NCI-H2196 (cell line): ENCODE measurements around the gene JPT1.
"Not testable (repeated sequence)": the region's sequence is repeated elsewhere in the genome, so short reads cannot be mapped to it uniquely, and the experiment has no call there.

Experiments
- DNase-seq: peaks from one replicate; lab custom pipeline; 2025; ENCODE audit not compliant: unreplicated experiment; lab: John Stamatoyannopoulos, UW

JPT1 gene

DNA sequence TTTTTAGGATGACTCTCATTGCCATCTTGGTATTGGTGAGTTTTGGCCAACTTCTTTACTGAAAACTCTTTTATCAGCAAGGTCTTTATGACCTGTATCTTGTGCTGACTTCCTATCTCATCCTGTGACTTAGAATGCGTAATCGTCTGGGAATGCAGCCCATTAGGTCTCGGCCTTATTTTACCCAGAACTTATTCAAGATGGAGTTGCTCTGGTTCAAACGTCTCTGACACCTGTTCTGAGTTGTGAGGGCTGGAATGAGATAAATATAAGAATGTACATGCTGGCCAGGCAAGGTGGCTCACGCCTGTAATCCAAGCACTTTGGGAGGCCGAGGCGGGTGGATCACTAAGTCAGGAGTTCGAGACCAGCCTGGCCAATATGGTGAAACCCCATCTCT lies 4.2 kb upstream of the JPT1 start:
- not testable (repeated sequence) for DNase-seq

DNA sequence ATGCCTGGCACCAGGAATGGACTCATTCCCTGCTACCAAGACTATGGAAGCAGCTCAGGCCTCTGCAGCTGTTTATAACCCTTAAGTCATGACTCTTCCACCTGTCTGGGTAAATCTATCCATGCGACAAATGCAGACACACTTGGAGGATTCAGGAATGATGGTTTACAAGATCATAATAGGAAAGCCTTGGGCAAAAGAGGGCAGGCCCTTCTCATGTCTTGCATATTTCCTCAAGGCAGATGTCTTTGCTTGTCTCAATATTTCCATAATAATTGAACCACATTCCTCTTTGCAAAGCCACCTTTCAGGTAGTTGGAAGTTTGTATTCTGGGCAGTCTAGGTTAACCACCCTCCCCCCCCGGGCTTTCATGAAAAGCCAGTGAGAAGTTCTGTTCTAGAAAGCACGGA lies 884 bp upstream of the JPT1 start:
- no peak for DNase-seq

DNA sequence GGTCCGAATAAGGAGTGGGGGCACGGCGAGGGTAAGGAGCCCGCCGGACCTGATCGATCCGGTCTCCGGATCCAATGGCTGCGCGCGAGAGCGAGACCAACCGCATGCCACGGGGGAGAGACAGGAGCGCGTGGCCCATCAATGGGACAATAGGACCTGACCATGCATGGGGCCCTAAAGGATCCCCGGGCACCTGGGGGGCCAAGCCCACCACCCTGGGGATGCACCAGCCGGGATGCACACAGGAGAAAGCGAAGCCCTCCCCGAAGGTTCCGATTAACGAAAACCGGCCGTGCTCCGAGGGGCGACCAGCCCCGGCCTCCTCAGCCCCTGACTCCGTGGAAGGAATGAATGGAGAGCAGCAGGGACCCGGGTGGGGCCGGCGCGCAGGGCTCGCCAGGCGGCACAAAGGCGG lies 525 bp downstream of the JPT1 start:
- DNase-seq: no peak

- DNase-seq: peak; percentile 34
Observed at GRCh38 chr17:75152922-75153779, 1.2 kb downstream of the JPT1 start.

DNA sequence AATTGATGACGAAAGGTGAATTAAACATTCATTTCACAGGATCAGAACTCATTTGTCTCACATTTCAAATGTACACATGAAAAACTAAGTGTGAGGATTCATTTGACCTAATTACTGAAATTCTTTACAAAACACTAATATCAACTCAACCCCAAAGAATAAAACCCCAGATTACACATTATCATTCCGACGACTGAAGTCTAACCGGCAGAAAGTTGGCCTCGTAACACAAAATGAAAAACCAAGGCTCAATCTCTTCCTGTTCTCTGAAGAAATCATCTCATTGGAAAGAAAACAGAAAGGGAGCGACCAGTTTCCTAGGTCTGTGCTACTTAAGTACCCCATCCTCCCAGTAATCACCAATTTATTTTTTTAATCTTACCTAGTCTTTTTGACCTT lies 1.8 kb downstream of the JPT1 start:
- no peak for DNase-seq

DNA sequence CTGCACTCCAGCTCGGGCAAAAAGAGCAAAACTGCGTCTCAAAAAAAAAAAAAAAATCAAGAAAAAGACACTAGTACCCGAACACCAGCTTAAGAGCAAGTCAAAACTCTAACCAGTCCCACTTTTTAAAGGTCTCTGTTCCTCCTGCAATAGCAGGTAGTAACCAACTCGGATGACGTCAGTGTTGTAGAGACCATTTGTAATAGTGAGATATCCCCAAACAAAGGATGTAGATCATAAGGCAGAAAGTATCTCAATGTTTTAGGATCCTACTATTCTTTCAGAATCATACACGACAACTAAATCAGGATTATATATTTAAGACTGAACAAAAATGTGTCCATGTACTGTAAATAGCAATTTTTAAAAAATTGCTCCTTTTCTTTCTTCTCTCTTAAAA lies 2.4 kb downstream of the JPT1 start:
- no peak for DNase-seq

DNA sequence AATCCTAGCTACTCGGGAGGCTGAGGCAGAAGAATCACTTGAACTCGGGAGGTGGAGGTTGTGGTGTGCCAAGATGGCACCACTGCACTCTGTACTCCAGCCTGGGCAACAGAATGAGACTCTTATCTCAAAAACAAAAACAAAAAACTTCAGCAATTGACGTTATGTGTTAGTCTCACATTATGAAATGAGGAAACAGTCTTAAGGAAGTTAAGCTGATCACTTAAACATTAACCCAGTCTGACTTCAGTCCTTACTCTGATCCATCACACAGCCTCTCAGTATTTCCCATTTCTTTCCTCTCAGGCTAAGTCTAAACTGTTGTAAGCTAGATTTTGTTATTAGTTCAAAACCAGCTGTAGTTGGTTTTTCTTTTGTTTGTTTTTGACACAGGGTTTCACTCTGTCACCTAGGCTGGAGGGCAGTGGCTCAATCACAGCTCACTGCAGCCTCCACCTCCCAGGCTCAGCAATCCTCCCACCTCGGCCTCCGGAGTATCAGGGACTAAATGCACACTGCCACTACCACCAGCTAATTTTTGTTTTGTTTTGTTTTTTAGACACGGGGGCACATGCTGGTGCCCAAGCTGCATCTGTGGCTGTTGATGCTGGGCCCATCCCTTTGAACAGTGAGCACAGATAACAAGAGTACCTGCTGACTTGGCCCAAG lies 6.3 kb downstream of the JPT1 start:
- no peak for DNase-seq

DNA sequence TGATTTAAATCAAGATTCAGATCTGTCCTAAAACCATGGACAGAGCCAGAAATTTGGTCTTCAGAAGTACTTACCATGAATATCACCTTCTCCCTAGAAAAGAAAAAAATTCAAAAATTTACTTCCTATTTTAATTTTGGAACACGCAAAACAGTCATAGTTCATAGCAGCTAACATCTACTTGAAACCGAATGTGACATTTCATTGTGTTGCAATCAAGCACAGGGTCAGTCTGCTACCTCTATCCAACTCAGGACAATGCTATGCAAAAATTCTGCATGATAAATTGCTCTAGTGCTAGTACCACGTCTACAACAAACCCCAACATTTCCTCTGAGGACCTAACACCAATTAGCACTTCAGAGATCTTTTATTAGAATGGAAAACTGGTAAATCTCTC lies 7.7 kb downstream of the JPT1 start:
- no peak for DNase-seq

GRCh38 chr17:75144816-75145512 lies 9.3 kb downstream of the JPT1 start:
- DNase-seq: no peak

DNA sequence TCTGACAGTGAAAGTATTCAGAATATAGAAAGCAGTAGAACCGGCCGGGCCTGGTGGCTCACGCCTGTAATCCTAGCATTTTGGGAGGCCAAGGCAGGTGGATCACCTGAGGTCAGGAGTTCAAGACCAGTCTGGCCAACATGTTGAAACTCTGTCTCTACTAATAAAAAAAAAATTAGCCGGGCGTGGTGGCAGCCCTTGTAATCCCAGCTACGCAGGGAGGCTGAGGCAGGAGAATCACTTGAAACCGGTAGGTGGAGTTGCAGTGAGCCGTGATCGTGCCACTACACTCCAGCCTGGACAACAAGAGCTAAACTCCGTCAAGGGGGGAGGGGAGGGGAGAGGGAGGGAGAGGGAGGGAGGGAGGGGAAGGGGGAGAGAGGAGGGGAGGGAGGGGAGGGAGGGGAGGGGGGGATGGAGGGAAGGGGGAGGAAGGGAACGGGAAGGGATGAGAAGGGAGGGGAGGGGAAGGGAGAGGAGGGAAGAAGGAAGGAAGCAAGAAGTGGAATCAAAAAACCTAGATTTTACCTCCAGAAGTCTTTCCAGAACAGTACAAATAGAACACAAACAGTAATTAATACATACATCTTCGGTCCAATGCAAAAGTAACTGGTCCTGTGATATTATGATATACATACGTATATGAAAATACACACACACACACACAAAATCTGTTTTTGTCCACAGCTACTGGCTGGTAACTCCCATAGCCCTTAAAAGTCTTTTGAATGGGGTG lies 11.9 kb downstream of the JPT1 start:
- DNase-seq: no peak

- DNase-seq: peak; percentile 57
Observed at GRCh38 chr17:75138519-75138918, 15.8 kb downstream of the JPT1 start.

DNA sequence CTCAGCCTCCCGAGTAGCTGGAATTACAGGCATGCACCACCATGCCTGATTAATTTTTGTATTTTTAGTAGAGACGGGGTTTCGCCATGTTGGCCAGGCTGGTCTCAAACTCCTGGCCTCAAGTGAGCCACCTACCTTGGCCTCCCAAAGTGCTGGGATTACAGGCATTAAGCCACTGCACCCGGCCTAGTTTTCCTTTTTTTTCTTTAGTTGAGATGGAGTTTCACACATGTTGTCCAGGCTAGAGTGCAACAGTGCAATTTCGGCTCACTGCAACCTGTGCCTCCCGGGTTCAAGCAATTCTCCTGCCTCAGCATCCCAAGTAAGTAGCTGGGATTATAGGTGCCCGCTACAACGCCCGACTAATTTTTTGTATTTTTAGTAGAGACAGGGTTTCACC lies 16.6 kb downstream of the JPT1 start:
- not testable (repeated sequence) for DNase-seq

DNA sequence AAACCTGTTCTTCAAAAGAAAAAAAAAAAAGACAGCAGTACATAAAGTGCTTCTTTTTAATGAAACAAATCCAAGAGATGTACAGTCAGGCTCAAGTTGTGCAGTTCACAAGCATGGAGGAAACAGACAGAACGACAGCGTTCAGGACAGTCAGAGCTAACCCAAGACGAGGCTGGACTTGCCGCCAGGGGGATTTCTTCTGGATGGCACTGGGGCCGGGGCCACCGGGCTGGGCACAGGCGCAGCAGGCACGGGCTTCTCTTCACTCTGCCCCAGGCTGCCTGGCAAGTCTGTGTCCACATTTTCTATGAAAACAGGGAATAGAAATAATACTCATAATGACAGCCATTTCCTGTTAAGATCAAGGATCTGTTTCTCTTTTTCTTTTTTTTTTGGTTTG lies 18.4 kb downstream of the JPT1 start:
- no peak for DNase-seq

DNA sequence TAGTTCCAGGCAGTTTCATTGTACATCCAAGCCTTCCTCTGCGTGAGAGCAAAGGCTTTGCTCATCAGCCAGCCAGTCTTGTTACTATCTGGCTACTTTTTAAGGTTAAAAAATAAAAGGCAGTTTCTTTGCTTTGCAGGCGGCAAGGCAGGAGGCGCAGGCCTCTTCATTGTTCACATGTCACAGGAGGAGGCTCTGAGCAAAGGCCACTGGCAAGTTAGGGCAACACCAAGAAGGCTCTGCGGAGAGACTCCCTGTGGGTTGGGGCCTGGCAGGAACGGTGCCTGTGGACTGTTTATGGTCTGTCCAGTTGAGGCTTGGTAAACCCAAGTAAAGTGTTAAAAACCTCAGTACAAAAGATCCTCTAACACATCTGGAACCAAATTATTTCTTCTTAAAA lies 18.9 kb downstream of the JPT1 start:
- DNase-seq: no peak

DNA sequence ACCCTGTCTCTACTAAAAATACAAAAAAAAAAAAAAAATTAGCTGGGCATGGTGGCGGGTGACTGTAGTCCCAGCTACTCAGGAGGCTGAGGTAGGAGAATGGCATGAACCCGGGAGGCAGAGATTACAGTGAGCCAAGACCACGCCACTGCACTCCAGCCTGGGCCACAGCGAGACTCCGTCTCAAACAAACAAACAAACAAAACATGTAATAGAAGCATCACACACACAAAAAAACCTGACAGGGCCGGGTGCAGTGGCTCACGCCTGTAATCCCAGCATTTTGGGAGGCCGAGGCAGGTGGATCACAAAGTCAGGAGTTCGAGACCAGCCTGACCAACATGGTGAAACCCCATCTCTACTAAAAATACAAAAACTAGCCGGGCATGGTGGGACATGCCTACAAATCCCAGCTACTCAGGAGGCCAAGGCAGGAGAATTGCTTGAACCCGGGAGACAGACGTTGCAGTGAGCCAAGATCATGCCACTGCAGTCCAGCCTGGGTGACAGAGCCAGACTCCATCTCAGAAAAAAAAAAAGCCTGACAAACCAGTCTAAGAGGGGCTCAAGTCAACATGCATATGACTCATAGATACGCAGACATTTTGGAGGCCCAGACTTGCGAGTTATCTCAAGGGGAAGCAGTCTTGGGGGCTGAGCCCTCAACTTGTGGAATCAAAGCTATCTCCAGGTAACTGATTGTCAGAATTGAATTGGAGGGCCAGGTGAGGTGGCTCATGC lies 20.5 kb downstream of the JPT1 start:
- not testable (repeated sequence) for DNase-seq

GRCh38 chr17:75133001-75133400 lies 21.3 kb downstream of the JPT1 start:
- no peak for DNase-seq

DNA sequence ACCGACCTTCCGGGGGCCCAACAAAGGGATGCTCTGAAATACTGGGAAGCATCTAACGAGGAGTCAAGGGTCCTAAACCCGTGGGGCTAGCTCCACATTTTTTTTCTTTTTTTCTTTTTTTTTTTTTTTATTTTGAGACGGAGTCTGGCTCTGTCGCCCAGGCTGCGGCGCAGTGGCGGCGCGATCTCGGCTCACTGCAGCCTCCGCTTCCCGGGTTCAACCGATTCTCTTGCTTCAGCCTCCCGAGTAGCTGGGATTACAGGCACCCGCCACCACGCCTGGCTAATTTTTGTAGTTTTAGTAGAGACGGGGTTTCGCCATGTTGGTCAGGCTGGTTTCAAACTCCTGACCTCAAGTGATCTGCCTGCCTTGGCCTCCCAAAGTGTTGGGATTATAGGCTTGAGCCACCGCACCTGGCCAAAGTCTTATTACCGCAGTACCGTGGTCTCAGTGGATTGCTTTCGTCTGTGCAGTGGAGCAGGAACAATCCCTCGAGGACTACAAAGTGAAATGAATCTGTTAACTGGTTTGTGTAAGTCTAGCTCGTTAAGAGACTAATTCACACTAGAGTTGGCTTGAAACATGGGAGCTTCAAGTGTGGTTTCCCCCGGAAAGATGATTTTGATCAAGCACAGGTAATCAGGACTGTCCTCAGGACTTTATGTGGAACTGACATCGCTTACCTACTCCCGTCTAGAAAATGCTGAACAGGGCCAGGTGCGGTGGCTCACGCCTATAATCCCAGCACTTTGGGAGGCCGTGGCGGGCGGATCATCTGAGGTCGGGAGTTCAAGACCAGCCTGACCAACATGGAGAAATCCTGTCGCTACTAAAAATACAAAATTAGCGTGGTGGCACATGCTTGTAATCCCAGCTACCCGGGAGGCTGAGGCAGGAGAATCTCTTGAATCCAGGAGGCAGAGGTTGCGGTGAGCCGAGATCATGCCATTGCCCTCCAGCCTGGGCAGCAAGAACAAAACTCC lies 22.0 kb downstream of the JPT1 start:
- DNase-seq: not testable (repeated sequence)

DNA sequence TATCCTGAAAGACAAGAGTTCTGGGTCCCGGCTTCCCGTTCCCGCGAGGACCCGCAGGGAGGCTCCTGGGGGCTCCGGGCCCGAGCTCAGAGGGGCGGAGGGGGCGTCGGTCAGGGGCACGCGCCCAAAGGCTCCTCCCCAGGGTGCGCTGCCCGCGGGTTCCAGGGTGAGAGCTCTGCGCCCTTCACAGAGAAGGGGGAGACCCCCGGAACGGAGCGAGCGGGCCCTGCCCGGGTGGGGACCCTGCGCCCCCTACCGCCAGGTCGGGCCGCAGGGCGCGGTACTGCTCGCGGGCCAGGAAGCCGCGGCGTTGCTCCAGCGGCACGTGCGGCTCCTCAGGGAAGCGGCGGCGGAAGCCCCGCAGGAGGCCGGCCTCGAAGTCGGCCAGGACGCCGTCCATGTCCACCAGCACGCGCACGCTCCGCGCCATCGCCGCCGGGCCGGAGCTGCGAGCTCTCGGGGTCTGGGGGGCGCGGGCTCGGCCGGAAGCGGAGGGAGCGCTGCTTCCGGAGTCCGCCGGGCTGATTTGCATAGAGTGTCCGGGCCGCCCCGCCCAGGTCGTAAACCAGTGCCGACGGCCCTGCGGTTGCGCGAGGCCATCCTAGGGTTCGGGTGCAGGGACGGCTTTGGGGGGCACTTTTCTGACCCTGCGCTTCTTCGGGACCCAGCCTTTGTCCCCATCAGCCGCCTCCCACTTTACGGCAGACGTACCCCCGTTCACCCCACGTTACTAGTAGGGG lies 22.9 kb downstream of the JPT1 start, which contains the start of gene NT5C:
TSS of gene NT5C (minus strand) at position 465 of the 740 bp plus-strand sequence. CDS start at position 430, 35 bp downstream.
- DNase-seq: peak; percentile 87
